ENCODE data around the gene RAB11FIP4.
A peak's percentile ranks its signal among the peaks of the same experiment; 100 is the strongest.

- TF ChIP-seq POLR2A (IDR thresholded peaks at IDR 0.05; ENCODE audit: control extremely low read depth in 1 of 2, low read depth in 2 of 2, low read length in 2 of 2) (no peak), ZNF274 (IDR thresholded peaks at IDR 0.05; ENCODE audit: borderline replicate concordance, extremely low read depth, low read length) (no peak), EZH2 (IDR thresholded peaks at IDR 0.05; ENCODE audit: low read depth, low read length, severe bottlenecking) (no peak), POLR2AphosphoS5 (IDR thresholded peaks at IDR 0.05; ENCODE audit: low read depth, low read length) (no peak), CTBP2 (IDR thresholded peaks at IDR 0.05; ENCODE audit: borderline replicate concordance, insufficient read depth, insufficient read length, low read length) (no peak), SIX5 (IDR thresholded peaks at IDR 0.05; ENCODE audit: low read depth, low read length) (no peak), HDAC6 (IDR thresholded peaks at IDR 0.05; ENCODE audit: low read depth, low read length) (no peak), JUND (IDR thresholded peaks at IDR 0.05; ENCODE audit: low read length) (no peak), SUZ12 (IDR thresholded peaks at IDR 0.05; ENCODE audit: low read length) (no peak), MAFK (IDR thresholded peaks at IDR 0.05; ENCODE audit: low read depth, low read length) (no peak), TCF12 (IDR thresholded peaks at IDR 0.05; ENCODE audit: low read depth, low read length) (no peak), CBX5 (IDR thresholded peaks at IDR 0.05; ENCODE audit: low read depth, low read length) (no peak)
- TF ChIP-seq, protein P1, sequence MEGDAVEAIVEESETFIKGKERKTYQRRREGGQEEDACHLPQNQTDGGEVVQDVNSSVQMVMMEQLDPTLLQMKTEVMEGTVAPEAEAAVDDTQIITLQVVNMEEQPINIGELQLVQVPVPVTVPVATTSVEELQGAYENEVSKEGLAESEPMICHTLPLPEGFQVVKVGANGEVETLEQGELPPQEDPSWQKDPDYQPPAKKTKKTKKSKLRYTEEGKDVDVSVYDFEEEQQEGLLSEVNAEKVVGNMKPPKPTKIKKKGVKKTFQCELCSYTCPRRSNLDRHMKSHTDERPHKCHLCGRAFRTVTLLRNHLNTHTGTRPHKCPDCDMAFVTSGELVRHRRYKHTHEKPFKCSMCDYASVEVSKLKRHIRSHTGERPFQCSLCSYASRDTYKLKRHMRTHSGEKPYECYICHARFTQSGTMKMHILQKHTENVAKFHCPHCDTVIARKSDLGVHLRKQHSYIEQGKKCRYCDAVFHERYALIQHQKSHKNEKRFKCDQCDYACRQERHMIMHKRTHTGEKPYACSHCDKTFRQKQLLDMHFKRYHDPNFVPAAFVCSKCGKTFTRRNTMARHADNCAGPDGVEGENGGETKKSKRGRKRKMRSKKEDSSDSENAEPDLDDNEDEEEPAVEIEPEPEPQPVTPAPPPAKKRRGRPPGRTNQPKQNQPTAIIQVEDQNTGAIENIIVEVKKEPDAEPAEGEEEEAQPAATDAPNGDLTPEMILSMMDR (IDR thresholded peaks at IDR 0.05; ENCODE audit: control extremely low read depth in 1 of 3, insufficient read depth in 1 of 3, low read depth in 1 of 3, low read length in 3 of 3), result peak; percentile 49 to 60 (median 56)
Measured at GRCh38 chr17:31525801-31526549, 134.5 kb downstream of the RAB11FIP4 start.
